ENCODE measurements around the gene SLC25A3.

DNA sequence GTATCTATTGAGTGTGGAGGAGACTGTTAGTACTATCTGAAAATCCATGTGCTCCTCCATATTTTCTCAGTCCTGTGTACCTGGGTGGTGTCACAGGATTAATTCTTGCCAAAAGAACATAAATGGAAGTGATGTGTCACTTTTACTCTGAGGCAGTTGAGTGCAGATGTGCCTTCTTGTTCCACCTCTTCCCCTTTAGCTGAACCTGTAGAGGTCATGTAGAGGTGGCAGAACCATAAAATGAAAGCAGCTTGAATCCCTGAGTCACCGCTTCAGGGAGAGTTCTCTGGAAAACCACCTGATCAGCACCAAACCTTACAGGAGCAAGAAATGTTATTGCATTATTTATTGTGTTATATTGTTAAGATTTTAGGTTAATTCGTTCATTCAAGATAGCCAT lies 14.7 kb upstream of the SLC25A3 start:
- TF ChIP-seq, protein P1, sequence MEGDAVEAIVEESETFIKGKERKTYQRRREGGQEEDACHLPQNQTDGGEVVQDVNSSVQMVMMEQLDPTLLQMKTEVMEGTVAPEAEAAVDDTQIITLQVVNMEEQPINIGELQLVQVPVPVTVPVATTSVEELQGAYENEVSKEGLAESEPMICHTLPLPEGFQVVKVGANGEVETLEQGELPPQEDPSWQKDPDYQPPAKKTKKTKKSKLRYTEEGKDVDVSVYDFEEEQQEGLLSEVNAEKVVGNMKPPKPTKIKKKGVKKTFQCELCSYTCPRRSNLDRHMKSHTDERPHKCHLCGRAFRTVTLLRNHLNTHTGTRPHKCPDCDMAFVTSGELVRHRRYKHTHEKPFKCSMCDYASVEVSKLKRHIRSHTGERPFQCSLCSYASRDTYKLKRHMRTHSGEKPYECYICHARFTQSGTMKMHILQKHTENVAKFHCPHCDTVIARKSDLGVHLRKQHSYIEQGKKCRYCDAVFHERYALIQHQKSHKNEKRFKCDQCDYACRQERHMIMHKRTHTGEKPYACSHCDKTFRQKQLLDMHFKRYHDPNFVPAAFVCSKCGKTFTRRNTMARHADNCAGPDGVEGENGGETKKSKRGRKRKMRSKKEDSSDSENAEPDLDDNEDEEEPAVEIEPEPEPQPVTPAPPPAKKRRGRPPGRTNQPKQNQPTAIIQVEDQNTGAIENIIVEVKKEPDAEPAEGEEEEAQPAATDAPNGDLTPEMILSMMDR (IDR thresholded peaks at IDR 0.05), result no peak
- no peak for TF ChIP-seq EP300 (IDR thresholded peaks at IDR 0.05)
